GM12878 (cell line): ENCODE results near the gene DTNA. TPM values are rescaled to one million over a fixed set of nuclear protein-coding genes. Genes with fewer than 3 reads are reported as not detected.

ENCODE experiments used
- ATAC-seq: fragments of 200-7000 bp; cut with Tn5 transposase; 3 replicates; pipeline ENCODE4 v1.9.1; 2020; ENCODE audit warnings: mild to moderate bottlenecking, moderate library complexity
- BruUV-seq: library from RNA; stranded (reverse); fragments of 400-500 nt; replicated peaks from 2 replicates; lab custom pipeline; 2021; lab: Mats Ljungman, UMichigan
- CTCF ChIA-PET: fragments of 300-600 bp; sonication (Branson Sonifier 250); formaldehyde crosslinking; extraction: SDS; loops from one replicate; lab custom pipeline; 2021; ENCODE audit warnings: inconsistent platforms; lab: Yijun Ruan, JAX
- POLR2A ChIA-PET: fragments of 350-600 bp; formaldehyde crosslinking; extraction: SDS; loops from one replicate; lab custom pipeline; 2021; ENCODE audit warnings: inconsistent platforms; lab: Charles Lee
- RAD21 ChIA-PET: fragments of 300-600 bp; sonication (Branson Sonifier 250); formaldehyde crosslinking; loops from one replicate; lab custom pipeline; 2023; ENCODE audit warnings: antibody characterized with exemption; ENCODE audit not compliant: unreplicated experiment; lab: Charles Lee
- SMC1A ChIA-PET: fragments of 300-600 bp; sonication (Branson Sonifier 250); formaldehyde crosslinking; loops from one replicate; lab custom pipeline; 2023; ENCODE audit not compliant: unreplicated experiment, uncharacterized antibody; lab: Charles Lee
- DNase-seq: peaks from one replicate; pipeline ENCODE4 v3.0.0-alpha.2; 2011; ENCODE audit warnings: low read depth, low spot score
- FAIRE-seq: peaks from 3 replicates; lab custom pipeline; 2011; peaks lifted over from hg19 to GRCh38; lab: Jason Lieb, UNC
- H2AFZ ChIP-seq: 2 replicates; pipeline ENCODE4 v1.6.0; 2011; ENCODE audit warnings: low read depth, low read length, control low read depth; ENCODE audit not compliant: control insufficient read depth
- H3K27ac ChIP-seq: 2 replicates; pipeline ENCODE4 v1.5.1; 2011; ENCODE audit warnings: control low read depth; ENCODE audit not compliant: control insufficient read depth, insufficient read depth
- H3K27me3 ChIP-seq, 2 experiments: replicated peaks in 1 of 2; 2 replicates each; pipeline versions ENCODE4 v1.6.0 to v1.6.1; 2011; ENCODE audit warnings: low read length in 1 of 2; ENCODE audit not compliant: control insufficient read depth in 2 of 2, insufficient read depth in 2 of 2
- H3K36me3 ChIP-seq, 2 experiments: 2 replicates each; pipeline ENCODE4 v1.5.1; 2011; ENCODE audit warnings: low read length in 1 of 2; ENCODE audit not compliant: control insufficient read depth in 2 of 2, insufficient read depth in 2 of 2
- H3K4me1 ChIP-seq: 2 replicates; pipeline ENCODE4 v1.6.1; 2011; ENCODE audit warnings: mild to moderate bottlenecking, low read length, moderate library complexity, mixed read lengths; ENCODE audit not compliant: control insufficient read depth, insufficient read depth
- H3K4me2 ChIP-seq: 2 replicates; pipeline ENCODE4 v1.6.0; 2011; ENCODE audit warnings: control low read depth; ENCODE audit not compliant: control insufficient read depth, insufficient read depth
- H3K4me3 ChIP-seq: fragments of 200-600 bp; sonication (generic); 2 replicates; pipeline ENCODE4 v1.5.1; 2016
- H3K79me2 ChIP-seq: 2 replicates; pipeline ENCODE4 v1.6.0; 2011; ENCODE audit warnings: low read length; ENCODE audit not compliant: control insufficient read depth, insufficient read depth
- H3K9ac ChIP-seq: 2 replicates; pipeline ENCODE4 v1.8.0; 2011; ENCODE audit warnings: low read length, control low read depth, mixed read lengths; ENCODE audit not compliant: control insufficient read depth, insufficient read depth
- H3K9me3 ChIP-seq: replicated peaks from 3 replicates; pipeline ENCODE4 v1.5.1; 2011; ENCODE audit warnings: mild to moderate bottlenecking, low read length; ENCODE audit not compliant: control insufficient read depth, insufficient read depth
- H4K20me1 ChIP-seq: 2 replicates; pipeline ENCODE4 v1.6.0; 2011; ENCODE audit not compliant: control insufficient read depth, insufficient read depth
- ASH2L ChIP-seq: fragments of 300-600, 200-600 bp; sonication (generic); IDR thresholded peaks from 2 replicates; pipeline ENCODE4 v1.6.1; 2017; ENCODE audit warnings: low read depth, mild to moderate bottlenecking, borderline replicate concordance
- ATF3 ChIP-seq: IDR thresholded peaks from 2 replicates; pipeline ENCODE4 v1.6.1; 2011; ENCODE audit warnings: low read depth, mild to moderate bottlenecking, low read length, moderate library complexity, borderline replicate concordance; ENCODE audit errors: extremely low read depth
- BHLHE40 ChIP-seq, 2 experiments: fragments of 450-650 bp in 1 of 2; IDR thresholded peaks; 2 replicates each; pipeline ENCODE4 v1.6.1; 2011 to 2017; ENCODE audit warnings: low read depth in 2 of 2, borderline replicate concordance in 1 of 2, improper control_type of control experiment in 1 of 2, low read length in 1 of 2, mild to moderate bottlenecking in 1 of 2
- BMI1 ChIP-seq: fragments of 450-650 bp; IDR thresholded peaks from 2 replicates; pipeline ENCODE4 v1.6.1; 2016; ENCODE audit warnings: mild to moderate bottlenecking, moderate library complexity, borderline replicate concordance
- EP300 ChIP-seq, 2 experiments: fragments of 150-350 bp in 1 of 2; IDR thresholded peaks; 2 replicates each; pipeline ENCODE4 v1.6.1; 2011 to 2012; ENCODE audit warnings: low read depth in 2 of 2, low read length in 2 of 2, borderline replicate concordance in 1 of 2, improper control_type of control experiment in 1 of 2, inconsistent platforms in 1 of 2; ENCODE audit not compliant: control insufficient read depth in 1 of 2
- ESRRA ChIP-seq: IDR thresholded peaks from 2 replicates; pipeline ENCODE4 v1.6.1; 2012; ENCODE audit warnings: mild to moderate bottlenecking, low read length, improper control_type of control experiment
- FOXK2 ChIP-seq: fragments of 450-650 bp; IDR thresholded peaks from 2 replicates; pipeline ENCODE4 v1.6.1; 2017; ENCODE audit warnings: mild to moderate bottlenecking, moderate library complexity
- HCFC1 ChIP-seq: fragments of 150-350 bp; IDR thresholded peaks from 2 replicates; pipeline ENCODE4 v1.6.1; 2014; ENCODE audit warnings: low read length
- HDAC6 ChIP-seq: fragments of 200-600 bp; sonication (generic); IDR thresholded peaks from one replicate; pipeline ENCODE4 v1.8.0; 2017; ENCODE audit warnings: antibody characterized with exemption; ENCODE audit not compliant: unreplicated experiment
- IKZF1 ChIP-seq: fragments of 450-650 bp; conservative IDR thresholded peaks from 2 replicates; pipeline ENCODE4 v1.6.1; 2017; ENCODE audit warnings: antibody characterized with exemption, mild to moderate bottlenecking
- KAT2A ChIP-seq: conservative IDR thresholded peaks from 2 replicates; pipeline ENCODE4 v1.6.1; 2011; ENCODE audit warnings: low read depth, low read length; ENCODE audit not compliant: control insufficient read depth
- MXI1 ChIP-seq: fragments of 150-350 bp; IDR thresholded peaks from 2 replicates; pipeline ENCODE4 v1.6.1; 2011; ENCODE audit warnings: low read depth, mild to moderate bottlenecking, inconsistent platforms, low read length, improper control_type of control experiment
- NR2F1 ChIP-seq: fragments of 450-650 bp; conservative IDR thresholded peaks from 2 replicates; pipeline ENCODE4 v1.6.1; 2017; ENCODE audit warnings: mild to moderate bottlenecking
- RCOR1 ChIP-seq: conservative IDR thresholded peaks from 2 replicates; pipeline ENCODE4 v1.6.1; 2012; ENCODE audit warnings: low read depth, low read length, improper control_type of control experiment
- TCF7 ChIP-seq: IDR thresholded peaks from 2 replicates; pipeline ENCODE4 v1.6.1; 2014; ENCODE audit warnings: antibody characterized with exemption, borderline replicate concordance
- YBX1 ChIP-seq: fragments of 450-650 bp; IDR thresholded peaks from 2 replicates; pipeline ENCODE4 v1.6.1; 2016; ENCODE audit warnings: antibody characterized with exemption
- WGBS: methylation state at CpG from one replicate; pipeline ENCODE4 v1.1.6; 2016; ENCODE audit warnings: low lambda C conversion rate; ENCODE audit not compliant: insufficient replicate concordance, insufficient coverage; ENCODE audit errors: missing lambda C conversion rate; 5-methylcytosine and 5-hydroxymethylcytosine counted together
- in situ Hi-C: fragments of 300-500 bp; cut with MboI; formaldehyde crosslinking; loops from 9 replicates; pipeline ENCODE4 v1.14.3; 2018; ENCODE audit warnings: mixed read lengths
- intact Hi-C: fragments of 100-400 bp; cut with micrococcal nuclease; formaldehyde crosslinking; loops from one replicate; pipeline ENCODE4 v1.14.2; 2022; ENCODE audit not compliant: unreplicated experiment
- polyA plus RNA-seq, 11 experiments: library from polyadenylated mRNA; depleted of rRNA in 4 of 11; unstranded in 6 of 11; stranded (reverse) in 5 of 11; fragments of >200 nt; fragmentation: Nextera tagmentation in 4 of 11; fragmentation: Illumina TruSeq in 1 of 11; extraction: Ambion mirVana in 4 of 11; extraction: Trizol in 1 of 11; gene quantifications; 1 replicate in 1 of 11; 2 replicates in 10 of 11; pipeline versions ENCODE4 v1.2.1 to v1.2.3, GENCODE V29; 2011 to 2016; ENCODE audit warnings: inconsistent platforms in 2 of 11, missing spikeins in 2 of 11, low read depth in 1 of 11
- total RNA-seq, 4 experiments: library from RNA; depleted of rRNA in 3 of 4; stranded (reverse); fragments of >200 nt in 3 of 4; fragmentation: Illumina TruSeq in 1 of 4; extraction: Trizol in 1 of 4; gene quantifications; 2 replicates each; pipeline versions ENCODE4 v1.2.1 to v1.2.3, GENCODE V29; 2013 to 2021
- TF ChIP-seq, protein P1 (sequence below): IDR thresholded peaks from 2 replicates; pipeline ENCODE4 v1.6.1; 2012; ENCODE audit warnings: low read depth, low read length, improper control_type of control experiment
- TF ChIP-seq, protein P2 (sequence below): IDR thresholded peaks from 2 replicates; pipeline ENCODE4 v1.6.1; 2012; ENCODE audit warnings: improper control_type of control experiment, low read depth, low read length; ENCODE audit not compliant: insufficient replicate concordance
- TF ChIP-seq, protein P3 (sequence below): fragments of 450-650 bp; IDR thresholded peaks from 2 replicates; pipeline ENCODE4 v1.6.1; 2016; ENCODE audit warnings: mild to moderate bottlenecking

The DTNA gene
- total and polyA plus RNA-seq, 10 of the 15 experiments (the other 5 are each of a cell fraction or from before 2014, with no cell fraction given) = 0.26 to 8.6 (median 0.53) TPM

- Histone ChIP-seq H3K4me2 (no peak overlapping the region), H2AFZ (no peak overlapping the region), H3K9ac (no peak overlapping the region), H3K9me3 (no peaks in the 10 kb centered on the region), H3K4me3 (no peak overlapping the region), H3K4me1 (no peaks in the 10 kb centered on the region), H3K27ac (no peak overlapping the region), H3K36me3 (no peaks in the 10 kb centered on the region), H3K27me3 (no peaks in the 10 kb centered on the region; a peak in 1 of 4 replicates), H3K79me2 (no peaks in the 10 kb centered on the region), H4K20me1 (no peaks in the 10 kb centered on the region)
- CTCF ChIA-PET = interaction anchor here (1.7 kb wide), 1 partner anchor 13 kb away, joined by 9 read pairs; no protein-coding TSS in a partner anchor
- RAD21 ChIA-PET = interaction anchor here (0.7 kb wide), 1 partner anchor 679 kb away, joined by 6 read pairs; no protein-coding TSS in a partner anchor
- no peak for ATAC-seq
- SMC1A ChIA-PET = no interaction called here
- intact Hi-C loops (no loop called here), in situ Hi-C loops (no loop called here)
- no TSS peak for BruUV-seq
- no peak for FAIRE-seq
- POLR2A ChIA-PET = no interaction called here
- WGBS = 21% methylated on average over 2 of the region's 2 CpGs
- no peak for DNase-seq
- TF ChIP-seq ATF3 = no peak
- no peak for TF ChIP-seq YBX1
- TF ChIP-seq TCF7 = no peak
- TF ChIP-seq NR2F1 = no peak
- no peak for TF ChIP-seq HCFC1
- TF ChIP-seq, protein P1, sequence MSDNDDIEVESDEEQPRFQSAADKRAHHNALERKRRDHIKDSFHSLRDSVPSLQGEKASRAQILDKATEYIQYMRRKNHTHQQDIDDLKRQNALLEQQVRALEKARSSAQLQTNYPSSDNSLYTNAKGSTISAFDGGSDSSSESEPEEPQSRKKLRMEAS = no peak
- TF ChIP-seq MXI1 = no peak
- TF ChIP-seq HDAC6 = no peak
- no peak for TF ChIP-seq ESRRA
- TF ChIP-seq, protein P2, sequence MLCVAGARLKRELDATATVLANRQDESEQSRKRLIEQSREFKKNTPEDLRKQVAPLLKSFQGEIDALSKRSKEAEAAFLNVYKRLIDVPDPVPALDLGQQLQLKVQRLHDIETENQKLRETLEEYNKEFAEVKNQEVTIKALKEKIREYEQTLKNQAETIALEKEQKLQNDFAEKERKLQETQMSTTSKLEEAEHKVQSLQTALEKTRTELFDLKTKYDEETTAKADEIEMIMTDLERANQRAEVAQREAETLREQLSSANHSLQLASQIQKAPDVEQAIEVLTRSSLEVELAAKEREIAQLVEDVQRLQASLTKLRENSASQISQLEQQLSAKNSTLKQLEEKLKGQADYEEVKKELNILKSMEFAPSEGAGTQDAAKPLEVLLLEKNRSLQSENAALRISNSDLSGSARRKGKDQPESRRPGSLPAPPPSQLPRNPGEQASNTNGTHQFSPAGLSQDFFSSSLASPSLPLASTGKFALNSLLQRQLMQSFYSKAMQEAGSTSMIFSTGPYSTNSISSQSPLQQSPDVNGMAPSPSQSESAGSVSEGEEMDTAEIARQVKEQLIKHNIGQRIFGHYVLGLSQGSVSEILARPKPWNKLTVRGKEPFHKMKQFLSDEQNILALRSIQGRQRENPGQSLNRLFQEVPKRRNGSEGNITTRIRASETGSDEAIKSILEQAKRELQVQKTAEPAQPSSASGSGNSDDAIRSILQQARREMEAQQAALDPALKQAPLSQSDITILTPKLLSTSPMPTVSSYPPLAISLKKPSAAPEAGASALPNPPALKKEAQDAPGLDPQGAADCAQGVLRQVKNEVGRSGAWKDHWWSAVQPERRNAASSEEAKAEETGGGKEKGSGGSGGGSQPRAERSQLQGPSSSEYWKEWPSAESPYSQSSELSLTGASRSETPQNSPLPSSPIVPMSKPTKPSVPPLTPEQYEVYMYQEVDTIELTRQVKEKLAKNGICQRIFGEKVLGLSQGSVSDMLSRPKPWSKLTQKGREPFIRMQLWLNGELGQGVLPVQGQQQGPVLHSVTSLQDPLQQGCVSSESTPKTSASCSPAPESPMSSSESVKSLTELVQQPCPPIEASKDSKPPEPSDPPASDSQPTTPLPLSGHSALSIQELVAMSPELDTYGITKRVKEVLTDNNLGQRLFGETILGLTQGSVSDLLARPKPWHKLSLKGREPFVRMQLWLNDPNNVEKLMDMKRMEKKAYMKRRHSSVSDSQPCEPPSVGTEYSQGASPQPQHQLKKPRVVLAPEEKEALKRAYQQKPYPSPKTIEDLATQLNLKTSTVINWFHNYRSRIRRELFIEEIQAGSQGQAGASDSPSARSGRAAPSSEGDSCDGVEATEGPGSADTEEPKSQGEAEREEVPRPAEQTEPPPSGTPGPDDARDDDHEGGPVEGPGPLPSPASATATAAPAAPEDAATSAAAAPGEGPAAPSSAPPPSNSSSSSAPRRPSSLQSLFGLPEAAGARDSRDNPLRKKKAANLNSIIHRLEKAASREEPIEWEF = no peak
- no peak for TF ChIP-seq RCOR1
- no peak for TF ChIP-seq KAT2A
- TF ChIP-seq BMI1 = no peak
- TF ChIP-seq BHLHE40 (IDR thresholded peaks at IDR 0.05; ENCODE audit: borderline replicate concordance in 1 of 2, low read depth in 2 of 2, low read length in 1 of 2) = no peak
- no peak for TF ChIP-seq FOXK2
- TF ChIP-seq, protein P3, sequence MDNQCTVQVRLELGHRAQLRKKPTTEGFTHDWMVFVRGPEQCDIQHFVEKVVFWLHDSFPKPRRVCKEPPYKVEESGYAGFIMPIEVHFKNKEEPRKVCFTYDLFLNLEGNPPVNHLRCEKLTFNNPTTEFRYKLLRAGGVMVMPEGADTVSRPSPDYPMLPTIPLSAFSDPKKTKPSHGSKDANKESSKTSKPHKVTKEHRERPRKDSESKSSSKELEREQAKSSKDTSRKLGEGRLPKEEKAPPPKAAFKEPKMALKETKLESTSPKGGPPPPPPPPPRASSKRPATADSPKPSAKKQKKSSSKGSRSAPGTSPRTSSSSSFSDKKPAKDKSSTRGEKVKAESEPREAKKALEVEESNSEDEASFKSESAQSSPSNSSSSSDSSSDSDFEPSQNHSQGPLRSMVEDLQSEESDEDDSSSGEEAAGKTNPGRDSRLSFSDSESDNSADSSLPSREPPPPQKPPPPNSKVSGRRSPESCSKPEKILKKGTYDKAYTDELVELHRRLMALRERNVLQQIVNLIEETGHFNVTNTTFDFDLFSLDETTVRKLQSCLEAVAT = no peak
- TF ChIP-seq IKZF1 = no peak
- no peak for TF ChIP-seq EP300 (IDR thresholded peaks at IDR 0.05; ENCODE audit: borderline replicate concordance in 1 of 2, control insufficient read depth in 1 of 2, low read depth in 2 of 2, low read length in 2 of 2)
- no peak for TF ChIP-seq ASH2L
Measured at GRCh38 chr18:34801774-34802173, 91.7 kb downstream of the DTNA start.
